Endothelial cell of umbilical vein (primary cell): ENCODE measurements around the gene TES.

Experiments
- MAX ChIP-seq: IDR thresholded peaks from 2 replicates; pipeline ENCODE4 v1.6.1; 2011; ENCODE audit not compliant: insufficient read depth, insufficient read length
- MYC ChIP-seq: IDR thresholded peaks from one replicate; pipeline ENCODE4 v1.6.1; 2011; ENCODE audit warnings: mild to moderate bottlenecking, low read depth, low read length
- POLR2A ChIP-seq: IDR thresholded peaks from 2 replicates; pipeline ENCODE4 v1.6.1; 2012; ENCODE audit warnings: low read depth, mild to moderate bottlenecking, control low read depth, low read length
- POLR2AphosphoS5 ChIP-seq: IDR thresholded peaks from 2 replicates; pipeline ENCODE4 v1.6.1; 2012; ENCODE audit warnings: low read depth, mild to moderate bottlenecking, control low read depth, low read length, moderate library complexity; ENCODE audit not compliant: insufficient read depth

DNA sequence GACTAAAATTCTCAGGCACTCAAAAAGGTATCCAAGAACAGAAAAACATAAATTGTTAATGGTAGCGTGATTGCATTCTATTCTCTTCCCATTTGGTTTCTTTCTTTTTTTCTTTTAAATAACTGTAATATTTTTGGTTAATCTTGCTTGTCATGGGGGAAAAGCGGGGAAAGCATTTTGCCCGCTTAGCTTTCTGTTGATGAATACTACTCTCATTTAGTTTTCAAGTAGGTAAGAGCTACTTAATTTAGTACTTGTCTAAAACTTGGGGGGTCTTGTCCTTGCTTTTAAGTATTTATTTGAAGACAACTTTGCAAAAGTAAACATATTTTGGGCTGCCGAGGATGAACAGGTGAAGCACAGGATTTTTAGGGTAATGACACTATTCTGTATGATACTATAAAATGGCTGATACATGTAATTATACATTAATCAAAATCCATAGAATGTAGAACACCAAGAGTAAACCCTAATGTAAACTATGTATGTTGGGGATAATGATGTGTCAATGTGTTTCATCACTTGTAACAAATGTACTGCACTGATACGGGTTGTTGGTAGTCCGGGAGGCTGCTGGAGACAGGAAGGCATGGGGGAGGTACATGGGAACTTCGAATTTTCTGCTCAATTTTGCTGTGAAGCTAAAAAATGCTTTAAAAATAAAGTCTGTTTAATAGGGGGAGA lies 1.7 kb downstream of the TES start:
- no peak for TF ChIP-seq POLR2A
- TF ChIP-seq POLR2AphosphoS5: no peak
- TF ChIP-seq MYC: no peak
- TF ChIP-seq MAX: no peak
